ENCODE measurements around the gene GPR132. TPM values are rescaled to one million over a fixed set of nuclear protein-coding genes. Genes with fewer than 3 reads are reported as not detected.
"Not testable (repeated sequence)": the region's sequence is repeated elsewhere in the genome, so short reads cannot be mapped to it uniquely, and the experiment has no call there.

The GPR132 gene
- total RNA-seq, 2 experiments from 2014 or later, result 41.4 to 42.8 TPM

- CTCF ChIA-PET, result interaction anchor here (0.6 to 2.5 kb wide), 3 partner anchors 10 to 50 kb away, joined by 3 to 9 read pairs (median 5); no protein-coding TSS in a partner anchor
- POLR2A ChIA-PET, result not testable (repeated sequence)
Measured at GRCh38 chr14:105081473-105081872, 16.2 kb upstream of the GPR132 start.

GRCh38 chr14:105080161-105080560 is 14.9 kb upstream of the GPR132 start:
- ChIA-PET CTCF (interaction anchor here (0.8 to 2.5 kb wide), 2 partner anchors 11 to 181 kb away, joined by 3 to 9 read pairs; no protein-coding TSS in a partner anchor), POLR2A (interaction anchor here (0.6 kb wide), 1 partner anchor 12 kb away, joined by 3 read pairs; no protein-coding TSS in a partner anchor)

- POLR2A ChIA-PET, result no interaction called here
- CTCF ChIA-PET, result interaction anchor here (0.7 to 6.1 kb wide), 2 partner anchors 8 to 253 kb away, joined by 3 to 38 read pairs; no protein-coding TSS in a partner anchor
Measured at GRCh38 chr14:105078294-105078693, 13.1 kb upstream of the GPR132 start.

- POLR2A ChIA-PET, result no interaction called here
Measured at GRCh38 chr14:105077649-105077995, 12.4 kb upstream of the GPR132 start.

GRCh38 chr14:105076805-105077648 is 11.8 kb upstream of the GPR132 start:
- POLR2A ChIA-PET, result interaction anchor here (1.6 kb wide), 1 partner anchor 12 kb away, joined by 6 read pairs; the partner anchor contains the start of gene GPR132
- CTCF ChIA-PET, result interaction anchor here (6.1 kb wide), 1 partner anchor 9 kb away, joined by 38 read pairs; no protein-coding TSS in a partner anchor

More at GRCh38 chr14:105077649-105077995, 12.4 kb upstream of the GPR132 start:
- CTCF ChIA-PET, result interaction anchor here (0.7 to 6.1 kb wide), 2 partner anchors 9 to 253 kb away, joined by 3 to 38 read pairs; no protein-coding TSS in a partner anchor

GRCh38 chr14:105076296-105076804 is 11.1 kb upstream of the GPR132 start:
- POLR2A ChIA-PET, result interaction anchor here (1.6 kb wide), 1 partner anchor 11 kb away, joined by 6 read pairs; the partner anchor contains the start of gene GPR132
- CTCF ChIA-PET, result interaction anchor here (1.2 to 6.1 kb wide), 3 partner anchors 10 to 31 kb away, joined by 5 to 38 read pairs (median 9); partner anchors contain the start of gene GPR132

GRCh38 chr14:105075379-105076295 is 10.4 kb upstream of the GPR132 start:
- ChIA-PET CTCF (interaction anchor here (1.2 to 6.1 kb wide), 4 partner anchors 10 to 31 kb away, joined by 5 to 38 read pairs (median 12); partner anchors contain the start of gene GPR132), POLR2A (interaction anchor here (0.9 to 1.6 kb wide), 5 partner anchors 10 to 16 kb away, joined by 3 to 6 read pairs (median 3); partner anchors contain the start of gene GPR132)

- ChIA-PET CTCF (interaction anchor here (1.1 to 6.1 kb wide), 4 partner anchors 9 to 29 kb away, joined by 4 to 38 read pairs (median 12); partner anchors contain the start of gene GPR132), POLR2A (interaction anchor here (0.9 to 1.1 kb wide), 3 partner anchors 9 to 15 kb away, joined by 3 read pairs; partner anchors contain the start of gene GPR132)
Measured at GRCh38 chr14:105074601-105075053, 9.4 kb upstream of the GPR132 start.

GRCh38 chr14:105073720-105074600 is 8.7 kb upstream of the GPR132 start:
- CTCF ChIA-PET, result interaction anchor here (0.6 to 6.1 kb wide), 7 partner anchors 12 to 335 kb away, joined by 4 to 38 read pairs (median 6); no protein-coding TSS in a partner anchor
- POLR2A ChIA-PET, result interaction anchor here (0.9 to 1.1 kb wide), 2 partner anchors 9 to 10 kb away, joined by 3 read pairs; partner anchors contain the start of gene GPR132

GRCh38 chr14:105072892-105073719 is 7.9 kb upstream of the GPR132 start:
- ChIA-PET CTCF (interaction anchor here (1.2 to 6.1 kb wide), 5 partner anchors 12 to 28 kb away, joined by 4 to 38 read pairs (median 6); no protein-coding TSS in a partner anchor), POLR2A (no interaction called here)

GRCh38 chr14:105072381-105072861 is 7.2 kb upstream of the GPR132 start:
- ChIA-PET CTCF (interaction anchor here (1.2 to 6.1 kb wide), 5 partner anchors 11 to 27 kb away, joined by 4 to 38 read pairs (median 6); no protein-coding TSS in a partner anchor), POLR2A (no interaction called here)

GRCh38 chr14:105071942-105072341 is 6.7 kb upstream of the GPR132 start:
- ChIA-PET CTCF (interaction anchor here (0.8 to 6.1 kb wide), 6 partner anchors 11 to 51 kb away, joined by 3 to 38 read pairs (median 6); partner anchors contain the start of gene CDCA4), POLR2A (interaction anchor here (0.9 kb wide), 1 partner anchor 12 kb away, joined by 3 read pairs; no protein-coding TSS in a partner anchor)

GRCh38 chr14:105071326-105071725 is 6.1 kb upstream of the GPR132 start:
- CTCF ChIA-PET, result interaction anchor here (0.8 to 2.5 kb wide), 7 partner anchors 10 to 50 kb away, joined by 3 to 14 read pairs (median 4); partner anchors contain the start of gene CDCA4
- POLR2A ChIA-PET, result interaction anchor here (0.8 to 1.3 kb wide), 3 partner anchors 11 to 19 kb away, joined by 3 to 9 read pairs (median 3); no protein-coding TSS in a partner anchor

- ChIA-PET POLR2A (interaction anchor here (0.8 to 1.3 kb wide), 2 partner anchors 16 to 20 kb away, joined by 3 to 9 read pairs; no protein-coding TSS in a partner anchor), CTCF (interaction anchor here (1.0 to 2.5 kb wide), 6 partner anchors 9 to 50 kb away, joined by 3 to 14 read pairs (median 4); partner anchors contain the start of gene CDCA4)
Measured at GRCh38 chr14:105070760-105071137, 5.5 kb upstream of the GPR132 start.

- ChIA-PET CTCF (interaction anchor here (1.0 to 2.5 kb wide), 5 partner anchors 8 to 24 kb away, joined by 3 to 14 read pairs (median 4); no protein-coding TSS in a partner anchor), POLR2A (interaction anchor here (0.6 to 1.3 kb wide), 2 partner anchors 17 to 231 kb away, joined by 4 to 9 read pairs; partner anchors contain the start of gene BRF1)
Measured at GRCh38 chr14:105069871-105070759, 4.9 kb upstream of the GPR132 start.

Data from activated CD8-positive, alpha-beta memory T cell treated with anti-CD3 and anti-CD28 coated beads for 36 hours (primary cell).